Dendritic cell treated with granulocyte-macrophage colony-stimulating factor and Interleukin-4, amounts not matched to agents 40 ng/mL and 50 ng/mL, for 4 days (primary cell): Measurements from ENCODE around the gene LRBA.
"Not testable (repeated sequence)": the region's sequence is repeated elsewhere in the genome, so short reads cannot be mapped to it uniquely, and the experiment has no call there.

Source experiments
- H3K27ac Mint-ChIP-seq: one replicate; pipeline ENCODE4 v1.8.0; 2022; ENCODE audit warnings: mild to moderate bottlenecking, mixed read lengths
- H3K27me3 Mint-ChIP-seq: one replicate; pipeline ENCODE4 v1.8.0; 2022; ENCODE audit warnings: mild to moderate bottlenecking, mixed read lengths
- H3K36me3 Mint-ChIP-seq: one replicate; pipeline ENCODE4 v1.8.0; 2022; ENCODE audit warnings: low read depth, mixed read lengths
- H3K4me1 Mint-ChIP-seq: one replicate; pipeline ENCODE4 v1.8.0; 2022; ENCODE audit warnings: low read depth, mixed read lengths
- H3K4me3 Mint-ChIP-seq: one replicate; pipeline ENCODE4 v1.8.0; 2022; ENCODE audit warnings: mild to moderate bottlenecking, moderate library complexity, mixed read lengths
- H3K9me3 Mint-ChIP-seq: one replicate; pipeline ENCODE4 v1.8.0; 2022; ENCODE audit warnings: mixed read lengths
- intact Hi-C: fragments of 100-400 bp; cut with micrococcal nuclease; formaldehyde crosslinking; loops from one replicate; pipeline ENCODE4 v1.15.0; 2022

LRBA gene

DNA sequence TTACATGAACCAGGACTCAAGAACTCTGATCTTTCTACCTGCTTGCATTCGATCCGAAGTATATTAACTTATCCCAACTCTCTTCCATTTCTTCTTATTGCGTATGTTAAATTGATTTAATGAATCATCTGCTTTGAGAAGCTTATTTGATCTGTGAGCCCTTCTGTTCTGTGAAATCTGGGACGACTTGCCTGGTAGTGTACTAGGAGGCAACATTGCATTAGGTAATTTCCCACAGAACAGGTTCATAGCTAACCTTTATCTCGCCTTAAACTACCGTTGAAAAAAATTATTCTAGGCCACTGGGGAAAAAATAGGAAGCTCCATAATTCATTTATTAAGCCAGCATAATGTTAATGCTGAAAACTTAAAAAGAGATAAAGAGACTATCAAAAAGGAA lies 500.4 kb downstream of the LRBA start:
- no peak overlapping the region for H3K27ac Mint-ChIP-seq
- H3K27me3 Mint-ChIP-seq = no peaks in the 10 kb centered on the region
- no peak overlapping the region for H3K4me3 Mint-ChIP-seq
- H3K36me3 Mint-ChIP-seq = no peaks in the 10 kb centered on the region
- H3K9me3 Mint-ChIP-seq = no peaks in the 10 kb centered on the region
- H3K4me1 Mint-ChIP-seq = no peaks in the 10 kb centered on the region
- intact Hi-C loops = no loop called here

GRCh38 chr4:150510176-150510865 lies 504.8 kb downstream of the LRBA start:
- H3K27ac Mint-ChIP-seq = no peak overlapping the region
- intact Hi-C loops = no loop called here
- H3K4me1 Mint-ChIP-seq = no peaks in the 10 kb centered on the region
- no peaks in the 10 kb centered on the region for H3K36me3 Mint-ChIP-seq
- no peak overlapping the region for H3K4me3 Mint-ChIP-seq
- no peaks in the 10 kb centered on the region for H3K27me3 Mint-ChIP-seq
- H3K9me3 Mint-ChIP-seq = peaks cover 6% of the 10 kb centered on the region

DNA sequence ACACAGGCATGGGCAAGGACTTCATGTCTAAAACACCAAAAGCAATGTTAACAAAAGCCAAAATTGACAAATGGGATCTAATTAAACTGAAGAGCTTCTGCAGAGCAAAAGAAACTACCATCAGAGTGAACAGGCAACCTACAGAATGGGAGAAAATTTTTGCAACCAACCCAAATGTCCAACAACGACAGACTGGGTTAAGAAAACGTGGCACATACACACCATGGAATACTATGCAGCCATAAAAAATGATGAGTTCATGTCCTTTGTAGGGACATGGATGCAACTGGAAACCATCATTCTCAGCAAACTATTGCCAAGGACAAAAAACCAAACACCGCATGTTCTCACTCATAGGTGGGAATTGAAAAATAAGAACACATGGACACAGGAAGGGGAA lies 507.4 kb downstream of the LRBA start:
- H3K4me3 Mint-ChIP-seq, intact Hi-C loops, H3K27me3 Mint-ChIP-seq, H3K27ac Mint-ChIP-seq, H3K4me1 Mint-ChIP-seq, H3K36me3 Mint-ChIP-seq: not testable (repeated sequence)
- H3K9me3 Mint-ChIP-seq = peaks cover 23% of the 10 kb centered on the region

DNA sequence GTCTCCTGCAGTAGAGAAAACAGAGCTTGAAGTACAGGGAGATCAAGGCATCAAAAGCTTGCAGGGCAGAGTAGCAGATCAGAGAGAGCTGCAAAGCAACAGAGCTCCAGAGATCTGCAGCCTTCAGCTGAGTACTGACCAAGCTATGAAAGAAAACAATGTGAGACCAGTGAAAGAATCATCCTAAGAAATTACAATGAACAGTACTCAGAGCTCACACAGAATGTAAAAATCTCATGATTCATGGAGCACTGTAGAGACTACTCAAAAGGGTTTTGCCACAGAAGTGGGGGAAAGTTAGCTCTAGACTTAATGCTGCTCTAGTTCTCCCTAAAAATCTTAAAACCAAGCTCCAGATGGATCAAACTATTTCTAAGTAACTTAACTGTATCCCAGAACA lies 513.1 kb downstream of the LRBA start:
- H3K27ac Mint-ChIP-seq = no peak overlapping the region
- no peaks in the 10 kb centered on the region for H3K4me1 Mint-ChIP-seq
- no peak overlapping the region for H3K4me3 Mint-ChIP-seq
- H3K36me3 Mint-ChIP-seq = no peaks in the 10 kb centered on the region
- peaks cover 29% of the 10 kb centered on the region for H3K9me3 Mint-ChIP-seq
- intact Hi-C loops = no loop called here
- H3K27me3 Mint-ChIP-seq = no peaks in the 10 kb centered on the region

GRCh38 chr4:150501009-150501727 lies 513.9 kb downstream of the LRBA start:
- no peak overlapping the region for H3K27ac Mint-ChIP-seq
- H3K36me3 Mint-ChIP-seq = no peaks in the 10 kb centered on the region
- H3K9me3 Mint-ChIP-seq = peaks cover 29% of the 10 kb centered on the region
- intact Hi-C loops = no loop called here
- no peak overlapping the region for H3K4me3 Mint-ChIP-seq
- no peaks in the 10 kb centered on the region for H3K27me3 Mint-ChIP-seq
- H3K4me1 Mint-ChIP-seq = no peaks in the 10 kb centered on the region

DNA sequence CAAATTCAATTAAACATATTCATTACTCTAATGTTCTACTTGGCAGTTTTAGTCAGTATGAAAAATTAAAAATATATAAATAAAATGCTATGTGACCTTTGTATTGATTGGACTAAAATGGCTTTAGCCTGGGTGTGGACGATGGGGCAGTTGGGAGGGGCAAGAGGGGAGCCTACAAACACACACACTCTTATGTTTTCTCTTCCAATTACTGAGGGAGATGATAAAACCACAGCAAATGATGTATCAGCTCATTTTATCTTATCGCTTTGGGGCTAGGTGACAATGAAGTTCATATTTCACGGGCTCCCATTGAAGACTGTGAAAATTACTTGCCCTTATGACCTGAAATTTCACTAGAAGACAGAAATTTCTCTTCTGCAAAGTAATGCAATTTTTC lies 517.5 kb downstream of the LRBA start:
- Mint-ChIP-seq H3K4me3 (no peak overlapping the region), H3K4me1 (no peaks in the 10 kb centered on the region), H3K9me3 (peaks cover 6% of the 10 kb centered on the region), H3K36me3 (no peaks in the 10 kb centered on the region), H3K27ac (no peak overlapping the region), H3K27me3 (no peaks in the 10 kb centered on the region)
- intact Hi-C loops = no loop called here

- no peaks in the 10 kb centered on the region for H3K4me1 Mint-ChIP-seq
- no peak overlapping the region for H3K4me3 Mint-ChIP-seq
- intact Hi-C loops = no loop called here
- H3K36me3 Mint-ChIP-seq = no peaks in the 10 kb centered on the region
- no peaks in the 10 kb centered on the region for H3K9me3 Mint-ChIP-seq
- no peaks in the 10 kb centered on the region for H3K27me3 Mint-ChIP-seq
- H3K27ac Mint-ChIP-seq = no peak overlapping the region
Measured at GRCh38 chr4:150495550-150495949, 519.5 kb downstream of the LRBA start.

- H3K9me3 Mint-ChIP-seq = no peaks in the 10 kb centered on the region
- intact Hi-C loops = no loop called here
- no peaks in the 10 kb centered on the region for H3K27me3 Mint-ChIP-seq
- no peak overlapping the region for H3K4me3 Mint-ChIP-seq
- H3K4me1 Mint-ChIP-seq = no peaks in the 10 kb centered on the region
- H3K36me3 Mint-ChIP-seq = no peaks in the 10 kb centered on the region
- no peak overlapping the region for H3K27ac Mint-ChIP-seq
Measured at GRCh38 chr4:150493851-150494250, 521.2 kb downstream of the LRBA start.

DNA sequence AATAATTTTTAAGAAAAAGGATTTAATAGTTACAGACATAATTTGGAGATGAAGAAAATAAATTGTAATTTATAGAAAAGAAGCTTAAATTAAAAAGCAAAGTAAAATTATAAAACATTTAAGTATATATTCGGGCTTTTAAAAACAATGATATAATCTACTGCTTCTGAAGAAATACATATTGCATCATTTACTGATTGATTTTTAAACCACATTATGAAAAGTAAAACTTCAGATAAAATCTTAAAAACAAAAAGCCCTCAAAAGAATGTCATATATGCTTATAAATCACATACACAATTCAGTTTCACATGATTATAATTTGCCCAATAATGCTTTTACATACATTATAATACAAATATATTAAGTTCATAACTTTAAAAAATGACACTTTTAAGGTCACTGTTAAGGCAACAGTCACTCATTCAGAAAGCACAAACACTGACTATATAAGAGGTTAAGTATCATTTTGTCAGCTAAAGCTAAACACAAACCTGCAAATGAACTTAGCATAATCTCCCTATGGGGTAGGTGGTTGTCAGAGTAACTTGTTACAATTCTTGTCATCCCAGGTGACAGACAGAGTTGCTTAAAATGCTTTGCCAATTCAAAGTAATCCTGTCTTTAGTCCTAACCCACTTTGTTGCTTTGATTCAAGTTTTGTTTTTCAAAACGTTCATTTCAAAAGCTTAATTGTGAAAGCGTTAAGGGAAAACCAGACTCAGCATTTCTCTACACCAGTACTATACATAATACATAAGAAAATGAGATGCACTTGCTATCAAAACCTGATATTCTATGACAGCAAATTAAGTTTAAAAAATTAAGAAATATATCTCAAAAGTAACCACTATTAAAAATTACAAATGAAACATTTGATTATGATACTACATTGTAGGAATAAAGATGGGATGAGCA lies 523.7 kb downstream of the LRBA start:
- H3K4me3 Mint-ChIP-seq = no peak overlapping the region
- H3K27me3 Mint-ChIP-seq = no peaks in the 10 kb centered on the region
- intact Hi-C loops = no loop called here
- no peaks in the 10 kb centered on the region for H3K36me3 Mint-ChIP-seq
- no peaks in the 10 kb centered on the region for H3K9me3 Mint-ChIP-seq
- no peak overlapping the region for H3K27ac Mint-ChIP-seq
- no peaks in the 10 kb centered on the region for H3K4me1 Mint-ChIP-seq

GRCh38 chr4:150482581-150482980 lies 532.5 kb downstream of the LRBA start:
- H3K36me3 Mint-ChIP-seq = no peaks in the 10 kb centered on the region
- no peak overlapping the region for H3K4me3 Mint-ChIP-seq
- no peaks in the 10 kb centered on the region for H3K4me1 Mint-ChIP-seq
- no peaks in the 10 kb centered on the region for H3K27me3 Mint-ChIP-seq
- H3K27ac Mint-ChIP-seq = no peak overlapping the region
- intact Hi-C loops = no loop called here
- peaks cover 9% of the 10 kb centered on the region for H3K9me3 Mint-ChIP-seq

DNA sequence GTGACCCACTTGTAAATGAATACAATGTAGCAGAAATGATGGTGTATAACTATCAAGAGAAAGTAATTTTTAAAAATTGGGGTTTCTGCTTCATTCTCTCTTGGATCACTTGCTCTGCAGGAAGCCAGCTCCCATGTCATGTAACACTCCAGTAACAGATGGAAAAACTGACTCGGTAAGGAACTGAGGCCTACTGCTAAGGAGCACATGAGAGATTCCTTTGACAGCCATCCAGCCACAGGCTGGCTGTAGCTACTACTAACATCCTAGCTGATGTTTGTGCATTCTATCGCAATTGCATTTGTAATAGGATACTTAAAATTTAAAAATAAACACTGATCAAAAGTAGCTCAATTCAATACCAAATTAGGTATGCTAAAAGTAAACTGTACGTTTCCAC lies 535.4 kb downstream of the LRBA start:
- Mint-ChIP-seq H3K27me3 (no peaks in the 10 kb centered on the region), H3K4me1 (no peaks in the 10 kb centered on the region), H3K9me3 (peaks cover 14% of the 10 kb centered on the region), H3K27ac (no peak overlapping the region), H3K36me3 (no peaks in the 10 kb centered on the region), H3K4me3 (no peak overlapping the region)
- intact Hi-C loops = no loop called here

GRCh38 chr4:150477869-150478268 lies 537.2 kb downstream of the LRBA start:
- Mint-ChIP-seq H3K4me3 (no peak overlapping the region), H3K36me3 (no peaks in the 10 kb centered on the region), H3K27me3 (no peaks in the 10 kb centered on the region), H3K27ac (no peak overlapping the region), H3K9me3 (peaks cover 14% of the 10 kb centered on the region), H3K4me1 (no peaks in the 10 kb centered on the region)
- intact Hi-C loops = no loop called here

DNA sequence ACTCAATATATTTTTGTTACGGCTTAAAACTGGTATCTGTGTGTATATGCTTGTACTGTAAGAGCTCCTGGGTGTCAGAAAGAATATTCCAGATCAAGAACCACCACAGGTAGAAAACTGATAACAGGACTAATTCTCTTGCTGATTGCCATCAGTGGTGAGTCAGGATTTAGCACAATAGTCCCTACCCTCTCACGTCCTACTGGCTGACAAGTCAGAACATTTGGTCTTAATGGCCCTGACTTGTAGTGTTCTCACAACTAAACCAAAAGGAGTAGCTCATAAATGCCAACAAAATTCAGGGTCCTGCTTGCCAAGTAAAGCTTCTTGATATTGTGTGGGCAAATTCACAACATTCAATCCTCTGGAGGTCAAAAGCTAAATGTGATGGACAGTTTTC lies 538.3 kb downstream of the LRBA start:
- intact Hi-C loops = no loop called here
- Mint-ChIP-seq H3K36me3 (no peaks in the 10 kb centered on the region), H3K9me3 (peaks cover 14% of the 10 kb centered on the region), H3K4me3 (no peak overlapping the region), H3K4me1 (no peaks in the 10 kb centered on the region), H3K27ac (no peak overlapping the region), H3K27me3 (no peaks in the 10 kb centered on the region)

DNA sequence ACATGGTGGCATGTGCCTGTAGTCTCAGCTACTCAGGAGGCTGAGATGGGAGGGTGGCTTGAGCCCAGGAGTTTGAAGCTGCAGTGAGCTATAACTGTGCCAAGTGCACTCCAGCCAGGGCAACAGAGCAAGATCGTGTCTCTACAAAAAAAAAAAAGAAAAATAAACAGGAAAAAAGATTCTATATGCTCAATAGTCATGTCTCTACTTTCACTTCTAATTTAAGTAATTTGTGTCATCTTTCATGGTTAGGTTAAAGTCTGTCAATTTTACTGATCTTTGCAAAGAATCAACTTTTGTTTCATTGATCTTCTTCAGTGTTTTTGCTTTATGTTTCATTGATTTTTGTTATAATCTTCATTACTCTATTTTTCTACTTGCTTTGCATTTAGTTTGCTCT lies 539.3 kb downstream of the LRBA start:
- Mint-ChIP-seq H3K36me3 (no peaks in the 10 kb centered on the region), H3K9me3 (peaks cover 14% of the 10 kb centered on the region)
- intact Hi-C loops = no loop called here

More for the DNA sequence above, 539.3 kb downstream of the LRBA start:
- no peak overlapping the region for H3K4me3 Mint-ChIP-seq
- no peaks in the 10 kb centered on the region for H3K27me3 Mint-ChIP-seq
- no peak overlapping the region for H3K27ac Mint-ChIP-seq
- no peaks in the 10 kb centered on the region for H3K4me1 Mint-ChIP-seq
